ENCODE data around the gene GRB10. TPM values are rescaled to one million over a fixed set of nuclear protein-coding genes. Genes with fewer than 3 reads are reported as not detected.
"Not testable (repeated sequence)": the region's sequence is repeated elsewhere in the genome, so short reads cannot be mapped to it uniquely, and the experiment has no call there.

Gene GRB10
- total RNA-seq, 1 experiment from 2014 or later: 24.7 TPM

DNA sequence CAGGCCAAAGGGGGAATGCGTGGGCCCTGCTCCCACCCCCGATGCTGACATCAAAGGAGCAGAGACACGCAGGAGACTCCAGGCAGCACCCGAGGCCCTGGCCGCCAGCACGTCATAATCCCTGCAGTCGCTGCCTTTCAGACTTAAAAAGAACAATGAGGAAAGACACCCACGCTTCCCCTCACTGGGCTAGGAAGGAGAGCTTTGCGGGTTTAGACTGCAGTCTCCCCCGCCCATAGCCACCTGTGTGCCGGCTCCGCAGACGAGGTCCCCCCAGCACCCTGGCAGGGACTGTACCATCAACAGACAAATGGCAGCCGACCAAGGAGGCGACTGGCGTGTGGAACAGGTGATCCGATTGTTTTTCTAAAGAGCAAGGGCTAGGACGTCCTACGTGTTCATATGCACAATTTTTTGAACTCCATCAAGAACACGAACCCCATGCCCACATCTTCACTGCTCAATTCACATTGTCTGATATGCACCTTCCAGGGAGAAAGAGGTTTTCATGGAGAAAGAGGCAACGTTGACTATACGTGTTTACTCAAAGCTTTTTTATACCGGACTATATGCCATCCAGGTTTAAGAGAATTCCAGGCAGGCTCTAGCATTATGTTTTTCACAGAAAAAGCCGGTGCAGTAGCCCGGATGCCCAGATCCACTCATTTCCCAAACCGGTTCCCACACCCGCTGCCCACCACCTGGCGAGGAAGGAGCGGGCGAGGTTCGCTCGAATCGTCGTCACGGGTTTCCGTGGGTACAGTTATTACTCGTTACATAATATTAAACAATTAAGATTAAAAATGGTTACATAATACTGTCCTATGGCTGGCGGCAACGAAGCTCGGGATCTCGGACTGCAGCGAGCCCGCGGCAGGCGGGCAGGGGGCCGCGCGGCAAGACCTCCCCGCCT, 1.1 kb downstream of the GRB10 start:
- DNase-seq (ENCODE audit: extremely low read depth, low read depth): no peak

DNA sequence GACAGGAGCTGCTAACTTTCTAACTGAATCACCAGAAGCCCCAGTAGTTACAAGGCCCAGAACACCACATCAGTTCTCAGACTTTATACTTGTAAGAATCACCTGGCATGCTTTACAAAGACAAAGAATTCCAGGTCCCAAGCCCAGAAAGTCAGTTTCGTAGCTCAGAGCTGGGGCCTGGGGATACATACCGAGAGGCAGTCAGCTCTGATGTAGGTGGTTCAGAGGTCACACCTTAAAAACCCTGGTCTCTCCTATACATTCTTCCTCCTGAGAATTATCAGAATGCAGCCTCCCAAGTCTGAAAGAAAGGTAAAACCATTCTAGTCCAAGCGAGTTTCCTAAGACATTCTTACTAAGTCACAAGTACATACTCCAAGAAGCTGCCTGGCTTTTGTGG, 2.3 kb downstream of the GRB10 start:
- no peak for DNase-seq (ENCODE audit: extremely low read depth, low read depth)

GRCh38 chr7:50779427-50779826, 3.3 kb downstream of the GRB10 start:
- no peak for DNase-seq (ENCODE audit: extremely low read depth, low read depth)

- DNase-seq (ENCODE audit: extremely low read depth, low read depth): no peak
Measured at GRCh38 chr7:50778189-50778588, 4.5 kb downstream of the GRB10 start.

GRCh38 chr7:50775836-50776235, 6.9 kb downstream of the GRB10 start:
- no peak for DNase-seq (ENCODE audit: extremely low read depth, low read depth)

- no peak for DNase-seq (ENCODE audit: extremely low read depth, low read depth)
Measured at GRCh38 chr7:50775231-50775630, 7.5 kb downstream of the GRB10 start.

DNA sequence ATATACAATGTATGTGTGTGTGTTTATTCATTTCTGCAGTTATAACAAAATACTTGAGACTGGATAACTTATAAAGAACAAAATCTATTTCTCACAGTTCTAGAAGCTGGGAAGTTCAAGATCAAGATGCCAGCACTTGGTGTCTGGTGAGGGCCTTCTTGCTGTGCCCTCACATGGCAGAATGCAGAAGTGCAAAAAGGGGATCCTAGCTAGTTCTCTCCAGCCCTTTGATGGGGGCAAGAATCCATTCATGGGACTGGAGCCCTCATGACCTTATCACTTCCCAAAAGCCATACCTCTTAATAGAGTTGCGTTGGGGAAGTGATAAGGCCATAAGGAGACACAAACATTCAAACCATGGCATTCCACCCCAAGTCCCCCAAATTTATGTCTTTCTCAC, 8.4 kb downstream of the GRB10 start:
- DNase-seq (ENCODE audit: extremely low read depth, low read depth): no peak

DNA sequence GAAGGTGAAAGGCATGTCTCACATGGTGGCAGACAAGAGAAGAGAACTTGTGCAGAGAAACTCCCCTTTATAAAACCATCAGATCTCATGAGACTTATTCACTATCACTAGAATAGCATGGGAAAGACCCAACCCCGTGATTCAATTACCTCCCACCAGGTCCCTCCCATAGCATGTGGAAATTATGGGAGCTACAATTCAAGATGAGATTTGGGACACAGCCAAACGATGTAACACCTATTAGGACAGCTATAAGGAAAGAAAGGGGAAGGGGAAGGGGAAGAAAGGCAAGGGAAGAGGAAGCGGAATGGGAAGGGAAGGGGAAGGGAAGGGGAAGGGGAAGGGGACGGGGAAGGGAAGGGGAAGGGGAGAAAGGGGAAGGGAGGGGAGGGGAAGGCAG, 9.6 kb downstream of the GRB10 start:
- DNase-seq (ENCODE audit: extremely low read depth, low read depth): not testable (repeated sequence)

DNA sequence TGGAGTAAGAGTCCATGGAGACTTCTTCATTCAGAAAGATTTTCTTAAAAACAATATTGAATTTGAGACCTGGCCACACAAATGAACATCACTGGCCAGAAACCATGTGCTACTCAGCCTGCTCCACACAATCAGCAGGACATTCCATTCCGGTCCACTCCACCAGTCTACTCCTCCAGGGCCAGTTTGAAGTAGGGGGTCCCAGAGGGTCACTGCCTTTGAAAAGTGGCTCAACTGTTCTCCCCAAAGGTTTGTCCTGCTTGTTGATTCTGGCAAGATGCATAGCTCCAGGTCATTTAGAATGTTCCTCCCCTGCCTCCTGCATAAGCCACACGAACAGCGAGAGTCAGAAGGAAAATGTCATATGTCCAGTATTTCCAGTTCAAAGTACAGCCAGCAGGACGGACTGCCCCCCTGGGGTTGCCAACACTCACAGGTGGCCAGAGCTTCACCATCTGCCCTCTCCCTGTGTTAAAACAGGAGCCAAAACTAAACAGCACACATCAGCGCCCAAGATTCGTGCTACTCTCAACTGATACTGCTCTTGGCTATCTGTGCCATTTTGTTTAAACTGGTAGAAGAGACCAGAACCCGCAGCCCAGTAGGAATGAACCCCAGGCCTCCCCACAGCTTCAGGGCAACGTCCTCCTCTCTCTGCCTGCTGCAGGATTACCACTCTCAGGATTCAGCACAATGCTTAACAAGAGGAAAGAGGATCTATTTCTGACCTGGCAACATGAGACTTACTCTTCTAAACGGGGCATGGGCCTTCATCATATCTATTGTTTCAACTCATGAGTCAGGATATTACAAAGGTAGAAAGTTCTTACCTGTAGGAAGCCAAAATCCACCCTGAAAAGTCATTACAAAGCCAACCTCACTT, 11.3 kb downstream of the GRB10 start:
- DNase-seq (ENCODE audit: extremely low read depth, low read depth): no peak

- no peak for DNase-seq (ENCODE audit: extremely low read depth, low read depth)
Measured at GRCh38 chr7:50768485-50769474, 13.9 kb downstream of the GRB10 start.

DNA sequence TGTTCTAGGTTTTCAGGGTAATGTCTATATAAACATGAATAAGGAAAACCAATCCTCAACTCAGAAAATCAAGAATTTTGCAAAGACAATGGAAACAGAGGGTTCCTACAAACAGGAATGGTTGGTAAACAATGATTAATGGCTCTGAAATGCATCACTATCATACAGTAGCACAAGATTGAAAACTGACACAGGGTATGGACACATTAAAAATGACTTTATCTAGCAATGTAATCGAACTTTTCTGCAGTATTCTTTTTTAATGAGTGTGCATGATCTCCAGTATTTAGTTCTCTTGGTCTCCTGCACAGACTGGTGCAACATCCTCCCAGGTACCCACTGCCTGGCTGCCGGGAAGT, 15.9 kb downstream of the GRB10 start:
- DNase-seq (ENCODE audit: extremely low read depth, low read depth): no peak

DNA sequence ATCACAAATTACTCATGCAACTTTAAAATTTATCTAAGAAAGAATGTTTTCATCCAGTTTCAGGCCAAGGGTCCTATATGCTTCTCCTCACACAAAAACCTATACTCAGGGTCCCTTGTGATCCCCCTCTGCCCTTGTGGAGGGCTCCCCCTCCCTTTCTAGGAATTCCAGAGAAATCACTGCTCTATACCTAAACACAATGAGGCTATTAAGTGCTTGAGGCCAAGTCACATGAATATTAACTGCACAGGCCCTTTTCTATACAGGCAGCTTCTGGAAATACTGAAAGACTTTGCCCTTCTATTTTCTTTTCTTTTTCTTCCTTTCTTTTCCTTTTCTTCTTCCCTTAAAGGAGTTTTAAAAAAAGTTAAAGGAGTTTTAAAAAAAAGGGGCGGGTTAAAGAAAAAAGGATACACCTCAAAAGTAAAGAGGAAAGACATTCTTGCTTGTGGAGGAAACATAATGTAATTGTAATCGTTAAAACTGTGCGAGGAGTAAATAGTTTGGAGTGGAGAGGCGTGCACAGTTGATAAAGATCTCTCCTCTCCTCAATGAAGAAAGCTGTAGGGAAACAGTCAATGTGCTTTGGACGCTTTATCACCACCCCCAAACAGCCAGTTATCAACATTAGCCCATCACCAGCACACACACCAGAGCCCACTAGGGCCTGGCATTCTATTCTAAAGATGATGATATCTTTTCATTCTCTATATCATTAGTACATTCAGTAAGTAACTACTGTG, 16.4 kb downstream of the GRB10 start:
- DNase-seq (ENCODE audit: extremely low read depth, low read depth): no peak

DNA sequence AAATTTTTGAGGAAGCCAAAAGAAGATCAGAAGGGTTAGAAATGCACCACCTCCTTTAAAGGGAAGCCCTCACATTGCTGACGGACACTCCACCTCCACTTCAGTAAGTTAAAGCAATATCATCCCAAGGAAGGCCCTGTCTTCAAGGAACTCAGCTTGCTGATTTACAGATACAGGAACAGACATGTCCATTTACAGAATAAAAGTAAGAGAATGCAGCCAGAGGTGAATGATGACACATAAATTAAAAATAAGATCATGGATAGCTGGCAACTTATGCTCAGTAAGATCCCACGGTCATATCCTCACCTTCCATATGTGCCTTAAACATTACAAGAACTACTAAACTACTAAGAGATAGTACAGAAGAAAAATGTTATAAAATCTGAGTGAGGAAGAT, 20.4 kb downstream of the GRB10 start:
- DNase-seq (ENCODE audit: extremely low read depth, low read depth): no peak

GRCh38 chr7:50761713-50762112, 21.0 kb downstream of the GRB10 start:
- DNase-seq (ENCODE audit: extremely low read depth, low read depth): no peak

DNA sequence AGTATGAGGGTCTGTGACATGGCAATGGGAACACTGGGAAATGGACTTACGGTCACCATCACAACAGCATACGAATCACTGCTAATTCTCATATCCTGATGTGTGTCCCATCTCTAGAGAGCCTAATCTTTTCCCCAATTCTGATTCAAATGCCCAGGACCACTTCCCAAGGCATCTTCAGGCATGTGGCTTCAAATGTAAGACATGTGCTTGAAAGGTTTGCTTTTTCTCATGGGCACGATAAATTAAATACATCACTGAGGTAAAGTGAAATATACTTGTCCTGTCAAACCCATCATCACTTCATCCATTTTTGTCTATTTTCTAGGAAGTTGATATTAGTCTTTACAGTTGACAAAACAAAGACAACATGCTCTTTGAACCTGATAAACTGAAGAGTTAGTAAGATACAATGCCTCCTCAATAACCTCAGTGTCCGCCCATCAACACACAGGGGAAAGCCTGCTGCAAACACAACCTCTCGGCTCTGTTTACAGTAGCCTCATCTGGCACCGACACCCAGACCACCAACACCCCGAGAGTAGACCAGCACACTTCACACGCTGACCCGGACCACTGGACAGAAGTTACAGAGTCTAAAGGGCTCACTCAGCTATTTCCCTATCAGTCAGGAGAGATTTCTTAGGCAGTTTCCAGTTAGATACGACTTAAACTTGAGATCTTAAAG, 24.8 kb downstream of the GRB10 start:
- no peak for DNase-seq (ENCODE audit: extremely low read depth, low read depth)

DNA sequence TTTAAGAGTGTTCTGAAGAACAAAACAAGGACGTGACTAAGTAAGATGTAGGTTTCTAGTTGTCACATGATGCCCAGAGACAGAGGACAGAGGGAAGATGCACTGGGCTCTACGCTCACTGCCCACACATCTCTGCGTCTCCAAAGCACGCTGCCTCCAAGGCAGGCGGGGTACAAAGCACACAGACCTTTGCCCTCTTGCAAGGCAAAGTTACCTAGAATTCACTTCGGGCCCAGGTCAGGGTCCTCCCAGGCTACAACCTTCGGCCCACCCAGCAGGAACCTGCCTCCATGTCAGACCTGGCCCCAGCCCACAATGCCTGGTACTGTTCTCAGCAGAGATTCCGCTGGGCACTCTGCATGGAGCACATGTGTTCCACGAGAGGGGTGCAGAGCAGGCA, 26.5 kb downstream of the GRB10 start:
- DNase-seq (ENCODE audit: extremely low read depth, low read depth): no peak

GRCh38 chr7:50754684-50755083, 28.0 kb downstream of the GRB10 start:
- DNase-seq (ENCODE audit: extremely low read depth, low read depth): no peak

DNA sequence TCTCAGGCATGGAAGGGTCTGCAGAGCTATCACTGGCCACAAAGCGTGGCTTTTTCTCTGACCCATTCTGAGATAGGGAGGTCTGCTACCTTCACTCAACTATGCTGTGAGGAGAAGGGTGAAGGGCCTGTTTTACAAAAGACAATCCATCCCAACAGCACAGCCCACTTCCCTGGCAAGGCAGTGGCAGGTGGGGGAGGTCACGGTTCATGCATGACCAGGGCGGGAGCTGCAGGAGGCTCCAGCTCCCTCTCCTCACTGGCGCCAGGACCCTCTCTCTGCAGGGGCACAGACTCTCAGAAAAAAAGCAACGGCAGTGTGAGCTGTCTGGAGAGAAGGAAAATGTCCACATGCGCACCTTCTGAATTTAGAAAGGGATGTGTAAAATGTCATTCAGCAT, 28.5 kb downstream of the GRB10 start:
- no peak for DNase-seq (ENCODE audit: extremely low read depth, low read depth)

- DNase-seq (ENCODE audit: extremely low read depth, low read depth): no peak
Measured at GRCh38 chr7:50752422-50752821, 30.3 kb downstream of the GRB10 start.
